Stimulated activated memory B cell treated with anti-CD40 and anti-IgM and Interleukin-4, amounts not matched to agents 10 μg/mL and 1 μg/mL and 100 μg/mL, for 72 hours (primary cell): ENCODE measurements around the gene DCC.

ENCODE experiments used
- ATAC-seq: fragments of 150-1000 bp; cut with Tn5 transposase; 2 replicates; pipeline ENCODE4 v1.10.0; 2021
- H3K27ac Mint-ChIP-seq: one replicate; pipeline ENCODE4 v1.8.0; 2022; ENCODE audit warnings: mild to moderate bottlenecking, mixed read lengths
- H3K27me3 Mint-ChIP-seq: one replicate; pipeline ENCODE4 v1.8.0; 2022; ENCODE audit warnings: mixed read lengths
- H3K36me3 Mint-ChIP-seq: one replicate; pipeline ENCODE4 v1.8.0; 2022; ENCODE audit warnings: mixed read lengths
- H3K4me1 Mint-ChIP-seq: one replicate; pipeline ENCODE4 v1.8.0; 2022; ENCODE audit warnings: mixed read lengths
- H3K4me3 Mint-ChIP-seq: one replicate; pipeline ENCODE4 v1.8.0; 2022; ENCODE audit warnings: mild to moderate bottlenecking, moderate library complexity, mixed read lengths
- H3K9me3 Mint-ChIP-seq: one replicate; pipeline ENCODE4 v1.8.0; 2022; ENCODE audit warnings: mixed read lengths

DCC gene

GRCh38 chr18:53004798-53005197 is 664.8 kb downstream of the DCC start:
- no peaks in the 10 kb centered on the region for H3K4me1 Mint-ChIP-seq
- H3K9me3 Mint-ChIP-seq: no peaks in the 10 kb centered on the region
- H3K4me3 Mint-ChIP-seq: no peak overlapping the region
- H3K27ac Mint-ChIP-seq: no peak overlapping the region
- ATAC-seq: no peak
- H3K27me3 Mint-ChIP-seq: no peaks in the 10 kb centered on the region
- no peaks in the 10 kb centered on the region for H3K36me3 Mint-ChIP-seq

DNA sequence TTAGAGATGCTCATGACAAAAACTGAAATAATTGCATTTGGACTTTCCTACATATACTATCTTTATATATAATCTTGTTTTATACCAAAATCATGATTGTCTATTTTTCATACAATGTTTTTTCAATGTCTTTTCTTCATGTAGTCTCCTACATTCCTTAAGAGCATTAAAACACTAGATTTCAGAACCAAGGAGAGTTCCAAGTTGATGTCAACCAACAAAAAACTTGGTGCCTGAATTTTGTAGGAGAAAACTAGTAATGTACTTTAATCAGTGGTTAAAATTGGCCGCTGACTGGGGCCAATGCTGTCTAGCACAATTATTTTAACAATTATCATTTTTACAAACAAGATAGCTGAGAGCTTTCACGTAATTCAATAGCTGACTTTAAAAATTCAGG is 678.8 kb downstream of the DCC start:
- Mint-ChIP-seq H3K27ac (no peak overlapping the region), H3K27me3 (no peaks in the 10 kb centered on the region), H3K36me3 (no peaks in the 10 kb centered on the region), H3K4me3 (no peak overlapping the region), H3K9me3 (no peaks in the 10 kb centered on the region), H3K4me1 (no peaks in the 10 kb centered on the region)
- ATAC-seq: no peak

GRCh38 chr18:53025247-53025646 is 685.2 kb downstream of the DCC start:
- Mint-ChIP-seq H3K27ac (no peak overlapping the region), H3K4me1 (no peaks in the 10 kb centered on the region), H3K9me3 (no peaks in the 10 kb centered on the region), H3K4me3 (no peak overlapping the region), H3K27me3 (no peaks in the 10 kb centered on the region), H3K36me3 (no peaks in the 10 kb centered on the region)
- ATAC-seq: no peak

GRCh38 chr18:53028565-53028964 is 688.6 kb downstream of the DCC start:
- H3K4me1 Mint-ChIP-seq: no peaks in the 10 kb centered on the region
- no peak overlapping the region for H3K4me3 Mint-ChIP-seq
- no peak overlapping the region for H3K27ac Mint-ChIP-seq
- no peaks in the 10 kb centered on the region for H3K27me3 Mint-ChIP-seq
- no peaks in the 10 kb centered on the region for H3K36me3 Mint-ChIP-seq
- no peak for ATAC-seq
- H3K9me3 Mint-ChIP-seq: no peaks in the 10 kb centered on the region

GRCh38 chr18:53033128-53033527 is 693.1 kb downstream of the DCC start:
- no peak for ATAC-seq
- no peaks in the 10 kb centered on the region for H3K36me3 Mint-ChIP-seq
- no peaks in the 10 kb centered on the region for H3K4me1 Mint-ChIP-seq
- H3K27me3 Mint-ChIP-seq: no peaks in the 10 kb centered on the region
- no peaks in the 10 kb centered on the region for H3K9me3 Mint-ChIP-seq
- no peak overlapping the region for H3K27ac Mint-ChIP-seq
- H3K4me3 Mint-ChIP-seq: no peak overlapping the region

DNA sequence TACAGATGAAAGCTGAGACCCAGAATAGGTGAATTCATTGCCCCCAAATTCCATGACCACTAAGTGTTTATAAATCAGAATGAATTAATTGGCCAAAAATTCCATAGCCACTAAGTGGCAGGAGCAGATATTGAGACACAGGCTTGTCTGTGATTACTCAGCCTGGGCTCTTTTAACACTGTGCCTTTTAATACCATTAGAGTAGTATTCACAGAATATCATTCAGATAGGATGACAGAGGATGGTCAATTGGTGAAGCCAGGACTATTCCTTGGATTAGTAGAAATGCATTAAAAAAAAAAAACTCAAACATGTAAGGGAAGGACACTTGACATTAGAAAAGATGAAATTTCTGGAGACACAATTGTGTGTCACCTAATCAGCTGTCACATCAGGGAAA is 698.6 kb downstream of the DCC start:
- peaks cover 3% of the 10 kb centered on the region for H3K9me3 Mint-ChIP-seq
- no peak for ATAC-seq
- H3K4me3 Mint-ChIP-seq: no peak overlapping the region
- H3K36me3 Mint-ChIP-seq: no peaks in the 10 kb centered on the region
- no peaks in the 10 kb centered on the region for H3K27me3 Mint-ChIP-seq
- H3K27ac Mint-ChIP-seq: no peak overlapping the region
- H3K4me1 Mint-ChIP-seq: no peaks in the 10 kb centered on the region

DNA sequence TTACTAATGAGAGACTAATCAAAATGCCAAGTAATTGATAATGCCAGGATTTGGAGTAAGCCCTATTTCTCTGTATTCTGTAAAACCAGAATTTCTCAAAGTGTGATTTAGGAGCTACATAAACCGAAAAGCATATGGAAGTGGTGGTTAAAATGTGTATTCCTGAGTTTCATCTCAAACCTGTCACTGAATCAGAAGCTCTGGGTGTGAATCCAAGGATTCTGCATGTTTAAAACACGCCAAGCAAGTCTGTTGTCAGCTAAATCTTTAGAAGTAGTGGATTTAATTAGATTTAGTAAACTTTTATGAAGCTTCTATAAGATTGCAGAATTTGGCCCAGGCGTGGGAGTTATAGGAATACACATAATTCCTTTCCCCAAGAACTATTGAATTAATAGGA is 700.3 kb downstream of the DCC start:
- H3K36me3 Mint-ChIP-seq: no peaks in the 10 kb centered on the region
- no peak overlapping the region for H3K4me3 Mint-ChIP-seq
- no peaks in the 10 kb centered on the region for H3K27me3 Mint-ChIP-seq
- no peak overlapping the region for H3K27ac Mint-ChIP-seq
- H3K4me1 Mint-ChIP-seq: no peaks in the 10 kb centered on the region
- H3K9me3 Mint-ChIP-seq: peaks cover 3% of the 10 kb centered on the region
- ATAC-seq: no peak

DNA sequence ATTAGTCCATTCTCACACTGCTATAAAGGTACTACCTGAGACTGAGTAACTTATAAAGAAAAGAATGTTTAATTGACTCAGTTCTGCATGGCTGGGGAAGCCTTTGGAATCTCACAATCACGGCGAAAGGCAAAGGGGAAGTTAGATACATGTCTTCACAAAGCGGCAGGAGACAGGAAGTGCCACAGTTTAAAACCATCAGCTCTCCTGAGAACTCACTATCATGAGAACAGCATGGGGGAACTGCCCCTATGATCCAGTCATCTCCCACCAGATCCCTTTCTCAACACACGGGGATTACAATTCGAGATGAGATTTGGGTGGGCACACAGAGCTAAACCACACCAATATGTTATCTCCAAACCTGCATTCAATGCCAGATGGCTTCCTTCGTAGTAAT is 716.1 kb downstream of the DCC start:
- ATAC-seq: no peak
- no peaks in the 10 kb centered on the region for H3K36me3 Mint-ChIP-seq
- no peak overlapping the region for H3K4me3 Mint-ChIP-seq
- H3K27ac Mint-ChIP-seq: no peak overlapping the region
- H3K4me1 Mint-ChIP-seq: no peaks in the 10 kb centered on the region
- no peaks in the 10 kb centered on the region for H3K27me3 Mint-ChIP-seq
- no peaks in the 10 kb centered on the region for H3K9me3 Mint-ChIP-seq

DNA sequence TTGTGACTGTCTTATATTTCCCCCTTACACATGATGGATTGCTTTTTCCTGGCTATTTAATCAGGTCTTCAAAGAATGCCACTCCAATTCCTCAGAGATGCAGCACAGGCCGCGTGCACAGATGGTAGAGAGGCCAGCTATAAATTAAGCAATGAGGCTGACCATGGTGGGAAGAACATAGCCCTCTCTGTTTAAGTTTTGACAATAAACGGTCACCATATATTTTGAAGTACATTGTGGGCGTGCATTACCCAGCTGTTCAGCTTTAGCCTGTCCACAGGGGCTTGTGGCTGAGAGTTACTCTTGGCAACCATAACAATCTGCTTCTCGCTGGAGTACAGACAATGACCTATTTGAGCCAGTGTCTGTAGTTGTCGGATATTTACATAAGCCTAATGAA is 730.8 kb downstream of the DCC start:
- no peak for ATAC-seq
- Mint-ChIP-seq H3K9me3 (peaks cover 2% of the 10 kb centered on the region), H3K27ac (no peak overlapping the region), H3K4me1 (no peaks in the 10 kb centered on the region), H3K4me3 (no peak overlapping the region), H3K27me3 (no peaks in the 10 kb centered on the region), H3K36me3 (no peaks in the 10 kb centered on the region)

GRCh38 chr18:53080687-53081086 is 740.7 kb downstream of the DCC start:
- Mint-ChIP-seq H3K27me3 (no peaks in the 10 kb centered on the region), H3K4me1 (no peaks in the 10 kb centered on the region), H3K9me3 (no peaks in the 10 kb centered on the region), H3K27ac (no peak overlapping the region), H3K4me3 (no peak overlapping the region), H3K36me3 (no peaks in the 10 kb centered on the region)
- ATAC-seq: no peak

DNA sequence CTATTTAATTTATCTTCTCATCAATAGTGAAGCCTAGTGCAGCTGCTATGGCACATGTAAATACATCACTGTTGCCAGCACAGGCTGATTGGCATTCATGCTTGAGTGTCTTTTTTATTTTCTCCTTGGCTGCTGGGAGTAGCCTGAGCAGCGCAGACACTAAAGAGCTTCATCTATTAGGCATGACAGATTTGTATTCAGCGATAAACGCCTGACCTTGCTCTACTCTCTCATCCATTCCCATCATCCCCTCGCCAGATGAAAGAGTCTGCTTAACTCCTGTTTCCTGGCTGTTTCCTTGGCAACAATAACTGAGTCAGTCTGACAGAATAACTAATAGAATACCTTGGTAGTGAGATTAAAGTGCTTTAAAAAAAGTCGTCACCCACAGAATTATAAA is 753.6 kb downstream of the DCC start:
- H3K4me3 Mint-ChIP-seq: no peak overlapping the region
- H3K27me3 Mint-ChIP-seq: no peaks in the 10 kb centered on the region
- no peaks in the 10 kb centered on the region for H3K36me3 Mint-ChIP-seq
- H3K27ac Mint-ChIP-seq: no peak overlapping the region
- H3K4me1 Mint-ChIP-seq: no peaks in the 10 kb centered on the region
- no peak for ATAC-seq
- no peaks in the 10 kb centered on the region for H3K9me3 Mint-ChIP-seq

GRCh38 chr18:53101536-53102105 is 761.6 kb downstream of the DCC start:
- no peaks in the 10 kb centered on the region for H3K4me1 Mint-ChIP-seq
- ATAC-seq: no peak

GRCh38 chr18:53114441-53114840 is 774.4 kb downstream of the DCC start:
- Mint-ChIP-seq H3K4me3 (no peak overlapping the region), H3K27me3 (no peaks in the 10 kb centered on the region), H3K36me3 (no peaks in the 10 kb centered on the region), H3K9me3 (peaks cover 3% of the 10 kb centered on the region), H3K4me1 (no peaks in the 10 kb centered on the region), H3K27ac (no peak overlapping the region)
- ATAC-seq: no peak

More at GRCh38 chr18:53101536-53102105, 761.6 kb downstream of the DCC start:
- no peak overlapping the region for H3K4me3 Mint-ChIP-seq
- H3K36me3 Mint-ChIP-seq: no peaks in the 10 kb centered on the region
- no peak overlapping the region for H3K27ac Mint-ChIP-seq
- H3K27me3 Mint-ChIP-seq: no peaks in the 10 kb centered on the region
- H3K9me3 Mint-ChIP-seq: peaks cover 7% of the 10 kb centered on the region

- H3K36me3 Mint-ChIP-seq: no peaks in the 10 kb centered on the region
- H3K4me1 Mint-ChIP-seq: no peaks in the 10 kb centered on the region
- H3K27ac Mint-ChIP-seq: no peak overlapping the region
- ATAC-seq: no peak
- H3K27me3 Mint-ChIP-seq: no peaks in the 10 kb centered on the region
- no peak overlapping the region for H3K4me3 Mint-ChIP-seq
- H3K9me3 Mint-ChIP-seq: peaks cover 3% of the 10 kb centered on the region
Observed at GRCh38 chr18:53115876-53116585, 776.0 kb downstream of the DCC start.

DNA sequence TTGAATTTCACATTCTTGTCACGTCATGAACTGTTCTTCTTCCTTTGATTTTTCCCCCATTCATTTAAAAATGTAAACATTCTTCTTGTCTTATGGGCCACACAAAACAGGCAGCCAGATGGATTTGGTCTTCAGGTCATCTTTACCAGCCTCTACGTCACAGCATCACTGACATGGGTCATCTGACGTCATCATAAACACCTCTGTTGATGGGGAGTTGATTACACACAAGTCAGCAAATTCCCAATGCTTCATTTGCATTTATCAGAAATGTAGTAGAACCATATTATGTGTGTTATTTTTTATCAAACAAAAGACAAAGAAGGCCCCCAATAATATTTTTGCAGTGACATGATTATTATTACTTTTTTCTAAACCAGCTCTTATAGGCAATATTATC is 777.9 kb downstream of the DCC start:
- Mint-ChIP-seq H3K36me3 (no peaks in the 10 kb centered on the region), H3K4me1 (no peaks in the 10 kb centered on the region), H3K27me3 (no peaks in the 10 kb centered on the region), H3K27ac (no peak overlapping the region), H3K4me3 (no peak overlapping the region), H3K9me3 (peaks cover 3% of the 10 kb centered on the region)
- no peak for ATAC-seq

DNA sequence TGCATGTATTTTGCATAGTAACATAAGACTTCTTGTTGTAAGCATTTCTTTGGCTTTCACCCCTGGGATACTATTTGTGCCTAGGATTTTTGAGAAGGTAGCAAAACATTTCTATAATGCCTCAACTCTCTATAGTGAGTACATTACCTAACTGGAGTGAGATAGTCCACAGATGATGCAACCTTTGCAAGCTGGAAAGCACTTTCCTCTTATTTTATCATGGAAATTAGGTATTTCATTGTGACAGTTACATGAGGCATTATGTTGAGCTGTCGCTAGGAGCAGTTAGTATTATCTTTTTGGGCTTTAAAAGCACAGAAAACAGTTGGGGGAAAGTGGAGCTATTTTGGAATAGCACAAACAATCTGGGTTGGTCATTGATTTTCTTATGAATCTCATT is 786.2 kb downstream of the DCC start:
- no peak overlapping the region for H3K27ac Mint-ChIP-seq
- no peaks in the 10 kb centered on the region for H3K27me3 Mint-ChIP-seq
- H3K4me1 Mint-ChIP-seq: no peaks in the 10 kb centered on the region
- no peak overlapping the region for H3K4me3 Mint-ChIP-seq
- peaks cover 2% of the 10 kb centered on the region for H3K9me3 Mint-ChIP-seq
- no peaks in the 10 kb centered on the region for H3K36me3 Mint-ChIP-seq
- no peak for ATAC-seq
